HG02798 (cell line): Measurements from ENCODE around the gene BCL2L13.
A peak's percentile ranks its signal among the peaks of the same experiment; 100 is the strongest.
"Not testable (repeated sequence)": the region's sequence is repeated elsewhere in the genome, so short reads cannot be mapped to it uniquely, and the experiment has no call there.

Source experiments
- ATAC-seq: cut with Tn5 transposase; IDR thresholded peaks from one replicate; pipeline ENCODE4 v1.9.1; 2021; ENCODE audit warnings: mild to moderate bottlenecking; ENCODE audit not compliant: unreplicated experiment, poor library complexity

BCL2L13 gene

GRCh38 chr22:17692841-17693240 is 54.3 kb downstream of the BCL2L13 start:
- ATAC-seq, result no peak

- no peak for ATAC-seq
Measured at GRCh38 chr22:17694193-17694592, 55.6 kb downstream of the BCL2L13 start.

GRCh38 chr22:17694752-17695151 is 56.2 kb downstream of the BCL2L13 start:
- no peak for ATAC-seq

- ATAC-seq, result no peak
Measured at GRCh38 chr22:17695986-17696385, 57.4 kb downstream of the BCL2L13 start.

- not testable (repeated sequence) for ATAC-seq
Measured at GRCh38 chr22:17697196-17697595, 58.6 kb downstream of the BCL2L13 start.

GRCh38 chr22:17698276-17698675 is 59.7 kb downstream of the BCL2L13 start:
- not testable (repeated sequence) for ATAC-seq

- no peak for ATAC-seq
Measured at GRCh38 chr22:17698948-17699347, 60.4 kb downstream of the BCL2L13 start.

- ATAC-seq, result no peak
Measured at GRCh38 chr22:17699696-17700340, 61.3 kb downstream of the BCL2L13 start.

- ATAC-seq, result no peak
Measured at GRCh38 chr22:17700778-17701177, 62.2 kb downstream of the BCL2L13 start.

- ATAC-seq, result no peak
Measured at GRCh38 chr22:17703811-17704210, 65.3 kb downstream of the BCL2L13 start.

GRCh38 chr22:17705546-17705945 is 67.0 kb downstream of the BCL2L13 start:
- no peak for ATAC-seq

- ATAC-seq, result peak; percentile 79
Measured at GRCh38 chr22:17705951-17706900, 67.7 kb downstream of the BCL2L13 start.

- no peak for ATAC-seq
Measured at GRCh38 chr22:17706947-17707346, 68.4 kb downstream of the BCL2L13 start.

- ATAC-seq, result no peak
Measured at GRCh38 chr22:17707526-17707925, 69.0 kb downstream of the BCL2L13 start.

- no peak for ATAC-seq
Measured at GRCh38 chr22:17710023-17710422, 71.5 kb downstream of the BCL2L13 start.

GRCh38 chr22:17712441-17712840 is 73.9 kb downstream of the BCL2L13 start:
- ATAC-seq, result no peak

- ATAC-seq, result no peak
Measured at GRCh38 chr22:17716529-17716928, 78.0 kb downstream of the BCL2L13 start.

GRCh38 chr22:17717708-17718107 is 79.2 kb downstream of the BCL2L13 start:
- no peak for ATAC-seq

GRCh38 chr22:17719911-17720310 is 81.4 kb downstream of the BCL2L13 start:
- no peak for ATAC-seq

- no peak for ATAC-seq
Measured at GRCh38 chr22:17724241-17724640, 85.7 kb downstream of the BCL2L13 start.

- ATAC-seq, result no peak
Measured at GRCh38 chr22:17724678-17725499, 86.3 kb downstream of the BCL2L13 start.
